Right atrium auricular region (tissue), 2 donors: Measurements from ENCODE around the gene TMEM120B. TPM values are rescaled to one million over a fixed set of nuclear protein-coding genes. Genes with fewer than 3 reads are reported as not detected.
"Not testable (repeated sequence)": the region's sequence is repeated elsewhere in the genome, so short reads cannot be mapped to it uniquely, and the experiment has no call there.

Source experiments
- DNase-seq: peaks from one replicate; pipeline ENCODE4 v3.0.0-alpha.2; 2019; ENCODE audit warnings: low spot score
- H3K27ac ChIP-seq, 2 donors: fragments of 200-600 bp; sonication (generic); 1 replicate in 1 of 2; 2 replicates in 1 of 2; pipeline ENCODE4 v1.5.1; 2016 to 2019
- H3K27me3 ChIP-seq, 2 donors: fragments of 200-600 bp; sonication (generic); one replicate each; pipeline versions ENCODE4 v1.5.1 to v1.6.0; 2017 to 2019
- H3K36me3 ChIP-seq: fragments of 200-600 bp; sonication (generic); one replicate; pipeline ENCODE4 v1.5.1; 2016
- H3K4me1 ChIP-seq, 2 donors: fragments of 200-600 bp; sonication (generic); one replicate each; pipeline versions ENCODE4 v1.5.1 to v1.6.0; 2017 to 2019
- H3K4me3 ChIP-seq, 2 donors: fragments of 200-600 bp; sonication (generic); 1 replicate in 1 of 2; 2 replicates in 1 of 2; pipeline ENCODE4 v1.5.1; 2017 to 2019; ENCODE audit warnings: mild to moderate bottlenecking in 1 of 2, moderate library complexity in 1 of 2
- H3K9me3 ChIP-seq, 2 donors: fragments of 200-600 bp; sonication (generic); one replicate each; pipeline ENCODE4 v1.5.1; 2019
- CTCF ChIP-seq, 2 donors: fragments of 200-600 bp; sonication (generic); IDR thresholded peaks; one replicate each; pipeline ENCODE4 v1.5.1; 2019; ENCODE audit warnings: antibody characterized with exemption in 2 of 2
- total RNA-seq, 2 donors: library from RNA; depleted of rRNA; stranded (reverse); fragments of >200 nt; gene quantifications; one replicate each; pipeline ENCODE4 v1.1.0, GENCODE V29; 2016

Gene TMEM120B
- total RNA-seq, 2 donors from 2014 or later, result 3.3 to 4.7 TPM

- no peak for DNase-seq
- no peaks in the 10 kb centered on the region for H3K27me3 ChIP-seq
- no peaks in the 10 kb centered on the region for H3K36me3 ChIP-seq
- no peak overlapping the region for H3K4me3 ChIP-seq
- no peak for TF ChIP-seq CTCF (IDR thresholded peaks at IDR 0.05)
- peaks cover 0 to 23% of the 10 kb centered on the region in 2 donors for H3K4me1 ChIP-seq
- no peaks in the 10 kb centered on the region for H3K9me3 ChIP-seq
- no peak overlapping the region for H3K27ac ChIP-seq
These were observed 39.3 kb downstream of the TMEM120B start for GRCh38 chr12:121751749-121752351.

- Histone ChIP-seq H3K27me3 (no peaks in the 10 kb centered on the region), H3K36me3 (no peaks in the 10 kb centered on the region), H3K27ac (peak overlapping the region; percentile 20 to 48), H3K9me3 (no peaks in the 10 kb centered on the region), H3K4me1 (peaks cover 0 to 16% of the 10 kb centered on the region in 2 donors), H3K4me3 (no peak overlapping the region)
- DNase-seq, result no peak
- no peak for TF ChIP-seq CTCF (IDR thresholded peaks at IDR 0.05)
These were observed 41.3 kb downstream of the TMEM120B start for GRCh38 chr12:121753844-121754264.

- peak overlapping the region in 1 of 2 donors; percentile 48 for H3K27ac ChIP-seq
- H3K36me3 ChIP-seq, result no peaks in the 10 kb centered on the region
- H3K9me3 ChIP-seq, result no peaks in the 10 kb centered on the region
- peaks cover 0 to 12% of the 10 kb centered on the region in 2 donors for H3K4me1 ChIP-seq
- DNase-seq, result no peak
- no peaks in the 10 kb centered on the region for H3K27me3 ChIP-seq
- TF ChIP-seq CTCF (IDR thresholded peaks at IDR 0.05), result no peak
- no peak overlapping the region for H3K4me3 ChIP-seq
These were observed 42.3 kb downstream of the TMEM120B start for GRCh38 chr12:121754836-121755235.

GRCh38 chr12:121755591-121755990 lies 43.0 kb downstream of the TMEM120B start:
- TF ChIP-seq CTCF (IDR thresholded peaks at IDR 0.05), result no peak
- no peak overlapping the region for H3K27ac ChIP-seq
- H3K4me1 ChIP-seq, result peaks cover 0 to 12% of the 10 kb centered on the region in 2 donors
- no peaks in the 10 kb centered on the region for H3K9me3 ChIP-seq
- no peaks in the 10 kb centered on the region for H3K27me3 ChIP-seq
- H3K4me3 ChIP-seq, result no peak overlapping the region
- H3K36me3 ChIP-seq, result no peaks in the 10 kb centered on the region
- DNase-seq, result no peak

GRCh38 chr12:121758536-121758935 lies 46.0 kb downstream of the TMEM120B start:
- not testable (repeated sequence) for H3K4me3 ChIP-seq, DNase-seq, H3K36me3 ChIP-seq

GRCh38 chr12:121762269-121762668 lies 49.7 kb downstream of the TMEM120B start:
- TF ChIP-seq CTCF (IDR thresholded peaks at IDR 0.05), result no peak

More at GRCh38 chr12:121758536-121758935, 46.0 kb downstream of the TMEM120B start:
- H3K9me3 ChIP-seq, H3K27me3 ChIP-seq, H3K27ac ChIP-seq: not testable (repeated sequence)
- H3K4me1 ChIP-seq, result peaks cover 0 to 22% of the 10 kb centered on the region in 2 donors

More at GRCh38 chr12:121762269-121762668, 49.7 kb downstream of the TMEM120B start:
- no peaks in the 10 kb centered on the region for H3K9me3 ChIP-seq
- H3K36me3 ChIP-seq, result no peaks in the 10 kb centered on the region
- no peak overlapping the region for H3K4me3 ChIP-seq
- DNase-seq, result no peak
- H3K27me3 ChIP-seq, result no peaks in the 10 kb centered on the region
- peak overlapping the region; percentile 45 to 51 for H3K27ac ChIP-seq
- peaks cover 0 to 24% of the 10 kb centered on the region in 2 donors for H3K4me1 ChIP-seq
